Measurements from ENCODE around the gene ALOX15.
"Not testable (repeated sequence)": the region's sequence is repeated elsewhere in the genome, so short reads cannot be mapped to it uniquely, and the experiment has no call there.

Gene ALOX15

DNA sequence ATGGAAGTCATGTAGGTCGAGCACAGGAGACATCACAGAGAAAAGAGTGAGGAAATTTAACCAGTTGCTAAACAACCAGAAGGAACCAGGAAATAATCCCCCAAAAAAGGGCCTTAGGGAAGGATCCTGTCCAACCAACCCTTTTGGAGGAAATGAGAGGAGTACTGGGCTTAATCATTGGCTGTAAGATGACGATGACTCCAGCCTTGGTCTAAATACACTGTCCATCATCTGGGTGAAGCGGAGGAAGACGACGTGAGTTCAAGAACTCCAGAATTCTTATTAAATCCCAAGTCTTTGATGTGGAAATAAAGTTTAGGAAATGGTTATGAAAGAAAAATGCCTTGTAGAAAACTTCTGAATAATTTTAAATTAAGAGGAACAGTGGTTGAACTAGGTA is 11.5 kb upstream of the ALOX15 start:
- no peak for FAIRE-seq

- no peak for FAIRE-seq
Measured at GRCh38 chr17:4648741-4649140, 7.3 kb upstream of the ALOX15 start.

DNA sequence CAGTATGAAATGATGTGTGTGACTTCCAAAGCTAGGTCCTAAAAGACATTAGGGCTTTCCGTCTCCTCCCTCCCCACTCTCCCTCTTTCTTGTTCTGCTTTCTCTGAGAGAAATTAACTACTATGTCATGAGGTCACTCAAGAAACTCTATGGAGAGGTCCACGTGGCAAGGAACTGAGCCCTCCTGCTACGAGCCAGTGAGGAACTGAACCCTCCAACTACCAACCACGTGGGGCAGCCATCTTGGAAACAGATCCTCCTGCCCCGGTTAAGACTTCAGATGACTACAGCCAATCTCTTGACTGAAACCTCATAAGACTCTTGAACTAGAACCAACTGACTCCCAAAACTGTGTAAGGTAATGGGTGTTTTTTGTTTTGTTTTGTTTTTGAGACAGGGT is 4.2 kb upstream of the ALOX15 start:
- no peak for FAIRE-seq

DNA sequence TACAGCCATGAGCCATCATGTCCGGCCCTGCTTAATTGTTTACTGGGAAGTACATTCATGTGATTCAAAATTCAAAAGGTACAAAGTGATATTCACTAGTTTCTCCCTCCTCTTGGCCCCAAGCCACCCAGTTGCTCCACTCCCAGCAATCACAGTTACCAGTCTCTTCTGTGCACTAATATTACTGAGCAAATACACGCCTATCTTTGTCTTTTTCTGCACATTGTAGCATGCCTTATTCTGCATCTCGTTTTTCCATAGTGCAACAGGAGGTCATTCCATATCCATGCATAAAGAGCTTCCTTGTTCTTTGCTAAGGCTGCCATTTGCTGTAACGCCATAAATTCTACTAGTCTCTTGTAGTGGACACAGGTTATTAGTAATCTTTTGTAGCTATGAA is 2.2 kb upstream of the ALOX15 start:
- FAIRE-seq: no peak

DNA sequence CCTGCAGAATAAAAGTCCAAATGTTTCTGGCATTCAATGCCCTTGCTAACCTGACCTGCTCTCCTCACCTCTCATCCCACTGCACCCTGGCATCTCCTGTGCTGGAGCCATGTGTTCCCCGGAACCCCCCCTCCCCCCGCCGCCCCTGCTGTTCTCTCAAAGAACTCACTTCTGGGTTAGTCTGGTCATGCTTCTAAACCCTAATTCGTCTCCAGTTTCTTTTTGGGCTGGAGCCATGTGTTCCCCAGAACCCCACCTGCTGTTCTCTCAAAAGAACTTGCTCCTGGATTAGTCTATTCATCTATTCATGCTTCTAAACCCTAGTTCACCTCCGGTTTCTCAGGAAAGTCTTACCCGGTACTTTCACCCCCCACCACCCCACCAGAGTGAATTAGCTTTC is 808 bp upstream of the ALOX15 start:
- no peak for FAIRE-seq

GRCh38 chr17:4640569-4641188 is 799 bp downstream of the ALOX15 start:
- not testable (repeated sequence) for FAIRE-seq

- not testable (repeated sequence) for FAIRE-seq
Measured at GRCh38 chr17:4639301-4640059, 2.0 kb downstream of the ALOX15 start.

DNA sequence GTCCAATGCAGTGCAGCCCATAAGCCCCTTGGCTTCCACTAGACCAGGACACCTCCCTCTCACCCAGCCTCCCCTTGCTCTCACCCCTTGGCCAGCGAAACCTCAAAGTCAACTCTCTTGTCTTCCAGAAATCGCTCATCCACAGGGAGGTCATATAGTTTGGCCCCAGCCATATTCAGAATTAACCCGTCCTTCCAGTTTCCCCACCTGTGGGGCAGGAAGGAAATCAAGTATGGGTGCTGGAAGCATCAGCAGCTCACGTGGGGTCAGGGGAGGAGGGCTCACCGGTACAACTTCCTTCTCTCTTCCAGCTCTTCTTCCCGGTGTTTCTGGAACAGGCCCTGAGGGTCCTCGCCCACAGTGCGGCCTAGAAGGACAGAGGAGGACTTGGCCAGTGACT is 2.7 kb downstream of the ALOX15 start:
- not testable (repeated sequence) for FAIRE-seq

GRCh38 chr17:4636474-4637100 is 4.9 kb downstream of the ALOX15 start:
- no peak for FAIRE-seq

GRCh38 chr17:4635823-4636375 is 5.6 kb downstream of the ALOX15 start:
- no peak for FAIRE-seq

DNA sequence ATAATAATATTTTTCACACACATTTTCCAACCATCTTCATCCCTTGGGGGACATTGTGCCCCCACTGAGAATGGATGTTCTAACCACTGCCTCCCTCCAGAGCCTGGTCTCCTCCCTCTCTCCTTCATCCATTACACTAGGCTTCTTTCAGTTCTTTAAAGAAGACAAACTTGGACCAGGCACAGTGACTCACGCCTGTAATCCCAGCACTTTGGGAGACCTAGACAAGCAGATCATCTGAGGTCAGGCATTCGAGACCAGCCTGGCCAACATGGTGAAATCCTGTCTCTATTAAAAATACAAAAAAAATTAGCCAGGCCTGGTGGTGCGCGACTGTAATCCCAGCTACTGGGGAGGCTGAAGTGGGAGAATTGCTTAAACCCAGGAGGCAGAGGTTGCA is 6.5 kb downstream of the ALOX15 start:
- no peak for FAIRE-seq

DNA sequence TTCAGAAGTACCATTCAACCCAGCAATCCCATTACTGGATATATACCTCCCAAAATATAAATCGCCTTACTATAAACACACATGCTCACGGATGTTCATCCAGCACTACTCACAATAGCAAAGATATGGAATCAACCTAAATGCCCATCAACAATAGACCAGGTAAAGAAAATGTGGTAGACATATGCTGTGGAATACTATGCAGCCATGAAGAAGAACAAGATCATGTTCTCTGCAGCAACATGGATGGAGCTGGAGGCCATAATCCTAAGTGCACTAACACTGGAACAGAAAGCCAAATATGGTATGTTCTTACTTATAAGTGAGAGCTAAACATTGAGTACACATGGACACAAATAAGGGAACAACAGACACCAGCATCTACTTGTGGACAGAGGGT is 7.8 kb downstream of the ALOX15 start:
- FAIRE-seq: no peak

GRCh38 chr17:4632581-4632920 is 8.9 kb downstream of the ALOX15 start:
- FAIRE-seq: no peak

DNA sequence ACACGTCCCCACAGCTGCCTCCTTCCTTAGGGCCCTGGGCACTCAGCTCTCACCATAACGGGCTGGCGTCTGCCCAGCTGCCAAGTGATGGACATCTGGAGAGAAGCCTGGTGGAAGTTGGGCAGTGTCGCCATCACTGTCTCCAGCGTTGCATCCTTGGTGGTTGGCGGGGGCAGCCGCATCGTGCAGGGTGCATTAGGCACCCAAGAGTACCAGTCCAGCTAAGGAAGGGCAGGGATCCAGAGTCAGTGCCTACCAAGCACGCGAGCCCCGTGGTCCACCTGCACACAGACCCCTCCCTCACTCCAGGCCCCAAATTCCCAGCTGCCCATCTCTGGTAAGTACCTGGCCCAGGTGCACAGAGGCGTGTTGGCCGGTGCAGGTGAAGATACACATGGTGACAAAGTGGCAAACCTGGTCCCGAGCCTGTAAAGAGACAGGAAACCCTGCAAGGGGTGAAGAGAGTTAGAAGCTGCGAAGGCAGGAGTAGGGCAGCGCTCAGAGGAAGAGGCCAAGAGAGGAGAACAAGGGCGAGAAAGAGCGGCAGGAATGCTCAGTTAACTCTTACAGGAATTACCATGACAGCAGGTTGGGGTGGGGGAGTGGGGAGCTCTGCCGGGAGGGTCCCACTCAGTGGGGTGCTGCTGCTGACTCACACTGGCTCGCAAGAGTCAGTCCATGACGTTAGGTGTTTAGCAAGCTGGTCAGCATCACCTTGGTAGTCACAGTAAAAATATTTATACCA is 9.5 kb downstream of the ALOX15 start:
- FAIRE-seq: no peak

DNA sequence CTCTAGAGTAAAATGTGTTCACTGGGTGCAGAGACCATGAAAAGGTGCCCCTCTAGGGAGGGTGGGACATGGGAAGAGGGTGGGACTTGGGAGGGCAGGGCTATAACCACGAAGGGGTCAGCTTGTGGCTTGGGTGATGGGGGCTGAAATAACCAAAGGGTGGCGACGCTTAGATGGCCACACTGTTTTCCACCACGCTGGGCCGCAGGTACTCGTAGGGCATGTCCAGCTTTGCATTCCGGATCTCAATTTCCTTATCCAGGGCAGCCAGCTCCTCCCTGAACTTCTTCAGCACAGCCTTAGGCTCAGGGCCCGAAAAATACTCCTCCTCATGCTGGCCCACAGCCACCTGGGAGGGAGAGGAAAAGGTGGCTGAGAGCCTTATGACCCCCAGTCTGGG is 10.0 kb downstream of the ALOX15 start:
- no peak for FAIRE-seq

DNA sequence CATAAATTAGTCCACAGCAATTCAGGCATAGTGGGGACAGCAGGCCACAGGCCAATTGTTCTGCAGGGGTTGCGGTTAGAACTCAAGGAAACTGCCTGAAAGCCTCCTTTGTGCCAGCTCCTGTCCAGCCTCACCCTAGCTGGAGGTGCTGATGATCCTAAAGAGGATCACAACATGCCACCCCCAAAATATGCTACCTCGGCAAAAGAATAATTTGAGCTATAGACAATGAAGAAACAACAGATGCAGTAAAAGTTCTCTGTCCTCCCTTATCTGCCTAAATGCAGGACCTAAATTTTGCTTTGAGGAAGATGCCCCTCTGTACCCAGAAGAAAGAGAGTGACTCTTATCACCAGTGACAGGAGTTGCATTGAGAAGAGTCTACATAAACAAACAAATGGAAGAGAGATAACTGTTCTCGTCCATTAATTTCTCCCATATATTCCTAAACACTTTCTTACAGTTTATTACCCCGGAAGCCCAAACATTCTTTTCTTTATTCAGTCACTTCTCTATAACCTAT is 14.7 kb downstream of the ALOX15 start:
- no peak for FAIRE-seq

DNA sequence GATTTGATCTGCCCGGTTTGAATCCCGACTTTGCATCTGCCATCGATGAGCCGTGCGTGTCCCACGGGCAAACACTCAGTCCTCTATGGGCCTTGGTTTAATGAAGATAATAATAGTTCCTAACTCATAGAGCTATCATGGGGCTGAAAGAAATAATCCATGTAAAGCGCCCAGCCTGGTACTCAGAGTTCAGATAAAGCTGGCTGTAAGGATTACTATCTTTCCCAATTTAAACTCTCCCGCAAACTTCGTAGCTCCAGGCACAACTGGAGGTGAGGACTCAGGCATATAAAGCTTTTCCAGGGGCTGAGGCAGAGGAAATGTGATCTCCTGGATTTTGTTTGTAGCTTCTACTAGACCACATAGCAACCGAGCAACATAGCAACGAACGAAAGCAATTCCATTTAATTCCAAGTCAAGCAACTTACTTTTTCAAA is 16.3 kb downstream of the ALOX15 start:
- FAIRE-seq: no peak

DNA sequence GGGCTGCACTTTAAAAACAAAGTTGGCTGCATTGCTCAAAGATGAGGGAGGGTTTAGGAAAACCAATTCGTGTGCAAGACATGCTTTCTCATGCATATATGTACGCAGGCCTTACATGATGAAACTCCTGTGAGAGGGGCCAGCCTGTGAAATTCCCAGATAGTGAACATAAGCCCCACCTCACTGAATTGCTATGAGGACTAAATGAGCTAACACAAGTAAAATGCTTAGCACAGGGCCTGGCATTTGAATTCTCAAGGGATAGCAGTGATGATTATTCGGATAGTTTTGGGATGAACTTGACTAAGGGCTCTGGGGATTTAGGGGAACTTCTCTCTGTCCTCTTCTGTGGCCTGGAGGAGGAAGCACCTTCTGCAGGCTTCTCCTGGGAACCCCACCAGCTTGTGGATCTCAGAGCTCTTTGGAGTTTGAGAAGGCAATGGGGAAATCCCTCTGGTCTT is 17.0 kb downstream of the ALOX15 start:
- FAIRE-seq: not testable (repeated sequence)

- no peak for FAIRE-seq
Measured at GRCh38 chr17:4623249-4623648, 18.2 kb downstream of the ALOX15 start.

DNA sequence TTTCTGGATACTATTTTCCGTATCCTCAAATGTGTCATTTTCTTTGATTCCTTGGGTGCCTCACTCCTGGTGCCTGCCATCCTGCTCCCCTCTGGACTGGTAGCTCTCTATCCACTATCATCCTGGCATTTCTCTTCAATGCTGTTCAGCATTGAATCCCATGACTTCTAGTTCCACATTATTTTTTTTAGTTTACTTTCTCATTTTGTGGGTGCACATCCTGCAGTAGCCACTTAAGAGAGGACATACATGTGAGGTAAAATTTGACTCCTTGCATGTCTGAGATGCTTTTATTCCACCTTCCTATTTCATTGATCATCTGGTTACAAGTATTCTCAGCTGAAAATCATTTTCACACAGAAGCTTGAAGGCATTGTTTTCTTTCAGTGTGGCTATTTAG is 19.1 kb downstream of the ALOX15 start:
- no peak for FAIRE-seq

DNA sequence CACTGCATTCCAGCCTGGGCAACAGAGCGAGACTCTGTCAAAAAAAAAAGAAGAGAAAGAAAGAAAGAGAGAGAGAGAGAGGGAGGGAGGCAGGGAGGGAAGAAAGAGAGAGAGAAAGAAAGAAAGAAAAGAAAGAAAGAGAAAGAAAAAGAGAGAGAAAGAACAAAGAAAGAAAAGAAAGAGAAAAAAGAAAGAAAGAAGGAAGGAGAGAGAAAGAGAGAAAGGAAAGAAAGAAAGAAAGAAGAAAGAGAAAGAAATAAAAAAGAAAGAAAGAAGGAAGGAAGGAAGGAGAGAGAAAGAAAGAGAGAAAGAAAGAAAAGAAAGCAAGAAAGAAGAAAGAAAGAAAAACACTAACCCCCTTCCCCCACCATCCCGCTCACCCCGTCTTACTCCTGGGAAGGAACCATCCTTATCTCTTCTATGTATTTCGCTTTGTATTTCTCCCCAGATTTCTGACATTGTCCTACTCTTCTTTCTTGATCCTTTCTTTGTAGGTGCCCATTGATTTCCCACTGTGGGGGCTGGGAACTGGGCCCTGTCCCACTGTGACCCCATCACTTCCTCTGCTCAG is 20.9 kb downstream of the ALOX15 start:
- no peak for FAIRE-seq

DNA sequence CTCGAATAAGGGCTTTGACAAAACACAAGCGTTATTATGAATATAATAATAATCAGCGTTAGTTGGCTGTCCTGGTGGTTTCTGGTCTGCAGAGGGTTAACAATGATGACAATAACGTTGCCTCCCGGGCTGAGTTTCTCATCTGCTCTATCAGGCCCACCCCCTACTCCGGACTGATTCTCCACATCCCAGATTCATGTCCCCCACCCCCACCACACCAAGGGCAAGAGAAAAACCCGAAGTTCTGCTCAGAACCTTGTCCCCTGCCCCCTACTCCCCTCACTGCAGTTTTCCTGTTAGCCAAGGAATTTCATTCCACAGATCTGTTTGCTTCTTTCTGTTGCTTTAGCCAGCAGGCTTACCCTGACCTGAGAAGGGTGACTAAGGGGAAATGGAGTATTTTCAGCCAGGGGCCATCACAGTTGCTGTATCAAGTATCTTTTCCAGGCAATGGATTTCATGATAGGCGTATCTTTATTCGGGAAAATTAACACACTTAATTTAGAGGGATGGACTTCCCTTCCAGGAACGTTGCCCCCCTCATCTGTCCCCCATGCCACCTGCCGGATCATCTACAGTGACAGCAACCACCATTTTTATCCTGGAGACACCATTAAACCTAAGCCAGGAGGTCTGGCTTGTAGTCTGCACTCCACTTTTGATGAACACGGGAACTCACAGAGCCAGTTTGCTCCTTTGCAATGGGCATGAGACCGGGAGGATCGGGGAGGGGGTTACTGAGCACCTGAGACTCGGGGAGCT is 23.7 kb downstream of the ALOX15 start:
- FAIRE-seq: no peak
